Measurements from ENCODE around the gene KCNAB1.
A peak's percentile ranks its signal among the peaks of the same experiment; 100 is the strongest.
"Not testable (repeated sequence)": the region's sequence is repeated elsewhere in the genome, so short reads cannot be mapped to it uniquely, and the experiment has no call there.

Gene KCNAB1

GRCh38 chr3:156551746-156552145 lies 431.4 kb downstream of the KCNAB1 start:
- DNase-seq, result no peak

GRCh38 chr3:156552973-156553372 lies 432.6 kb downstream of the KCNAB1 start:
- DNase-seq, result no peak

GRCh38 chr3:156553705-156554356 lies 433.5 kb downstream of the KCNAB1 start:
- peak; percentile 55 for DNase-seq

GRCh38 chr3:156554515-156554841 lies 434.1 kb downstream of the KCNAB1 start:
- no peak for DNase-seq

- peak; percentile 100 for DNase-seq
Observed at GRCh38 chr3:156554842-156555687, 434.7 kb downstream of the KCNAB1 start, which contains the start of gene SSR3. TSS of gene SSR3 (minus strand) at chr3:156555117. CDS start at chr3:156555089, 28 bp downstream.

GRCh38 chr3:156558389-156558788 lies 438.0 kb downstream of the KCNAB1 start:
- DNase-seq, result no peak

GRCh38 chr3:156559321-156559720 lies 438.9 kb downstream of the KCNAB1 start:
- no peak for DNase-seq

GRCh38 chr3:156561533-156561932 lies 441.2 kb downstream of the KCNAB1 start:
- no peak for DNase-seq

- not testable (repeated sequence) for DNase-seq
Observed at GRCh38 chr3:156562486-156562885, 442.1 kb downstream of the KCNAB1 start.

GRCh38 chr3:156563900-156564682 lies 443.7 kb downstream of the KCNAB1 start:
- no peak for DNase-seq

- DNase-seq, result not testable (repeated sequence)
Observed at GRCh38 chr3:156569016-156569415, 448.6 kb downstream of the KCNAB1 start.

GRCh38 chr3:156569881-156570280 lies 449.5 kb downstream of the KCNAB1 start:
- not testable (repeated sequence) for DNase-seq

GRCh38 chr3:156575641-156576040 lies 455.3 kb downstream of the KCNAB1 start:
- no peak for DNase-seq

GRCh38 chr3:156576051-156576450 lies 455.7 kb downstream of the KCNAB1 start:
- no peak for DNase-seq

GRCh38 chr3:156576651-156577348 lies 456.4 kb downstream of the KCNAB1 start:
- peak; percentile 49 for DNase-seq

- peak; percentile 70 for DNase-seq
Observed at GRCh38 chr3:156577736-156578135, 457.4 kb downstream of the KCNAB1 start.

- peak; percentile 87 for DNase-seq
Observed at GRCh38 chr3:156579427-156579851, 459.1 kb downstream of the KCNAB1 start.

- peak; percentile 43 for DNase-seq
Observed at GRCh38 chr3:156581033-156581432, 460.7 kb downstream of the KCNAB1 start.

- no peak for DNase-seq
Observed at GRCh38 chr3:156581954-156582353, 461.6 kb downstream of the KCNAB1 start.

GRCh38 chr3:156582532-156583183 lies 462.3 kb downstream of the KCNAB1 start:
- peak; percentile 71 for DNase-seq

GRCh38 chr3:156583469-156583868 lies 463.1 kb downstream of the KCNAB1 start:
- no peak for DNase-seq
